ENCODE measurements around the gene CFAP53.

DNA sequence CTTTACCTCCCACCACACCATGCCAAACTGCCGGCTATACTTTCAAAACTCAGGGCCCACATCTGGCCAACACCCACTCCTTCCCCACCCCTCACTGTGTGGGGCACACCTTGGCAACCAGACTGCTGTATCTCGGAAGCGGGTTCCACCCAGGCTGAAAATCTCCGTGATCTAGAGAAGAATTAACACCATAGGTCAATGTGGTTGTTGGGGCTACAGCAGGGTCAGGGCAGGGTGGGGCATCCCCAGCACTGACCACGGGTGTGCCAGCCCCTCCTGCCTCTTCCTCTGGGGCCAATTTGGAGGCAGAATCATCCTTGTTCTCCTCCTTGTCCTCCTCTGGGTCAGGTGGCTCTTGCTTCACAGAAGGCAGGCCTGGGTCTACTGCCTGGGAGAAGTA lies 6.3 kb upstream of the CFAP53 start:
- TF ChIP-seq CTCF (IDR thresholded peaks at IDR 0.05; ENCODE audit: low read depth, low read length) = no peak
- TF ChIP-seq EZH2phosphoT487 (IDR thresholded peaks at IDR 0.05; ENCODE audit: low read depth) = no peak

Data from OCI-LY3 (cell line).